HG02840 (cell line): ENCODE data around the gene AHSA1.

Experiments
- ATAC-seq: cut with Tn5 transposase; IDR thresholded peaks from one replicate; pipeline ENCODE4 v1.9.1; 2021; ENCODE audit warnings: mild to moderate bottlenecking, moderate library complexity, moderate number of reproducible peaks; ENCODE audit not compliant: unreplicated experiment, low FRiP score

Gene AHSA1

GRCh38 chr14:77507762-77508161 is 49.9 kb downstream of the AHSA1 start:
- no peak for ATAC-seq

GRCh38 chr14:77508249-77508648 is 50.4 kb downstream of the AHSA1 start:
- no peak for ATAC-seq

GRCh38 chr14:77508876-77509275 is 51.0 kb downstream of the AHSA1 start:
- no peak for ATAC-seq

- ATAC-seq, result no peak
Observed at GRCh38 chr14:77509366-77509765, 51.5 kb downstream of the AHSA1 start.

- ATAC-seq, result no peak
Observed at GRCh38 chr14:77511486-77512162, 53.7 kb downstream of the AHSA1 start.

GRCh38 chr14:77516126-77516525 is 58.2 kb downstream of the AHSA1 start:
- no peak for ATAC-seq
